ENCODE measurements around the gene GCSAML.

- TF ChIP-seq CTCF (IDR thresholded peaks at IDR 0.05 in 2 of 3, conservative IDR thresholded peaks at IDR 0.05 in 1 of 3; ENCODE audit: insufficient read depth in 2 of 3, low read depth in 1 of 3, low read length in 3 of 3) (no peak), MAX (CRISPR knock-in tag; IDR thresholded peaks at IDR 0.05) (no peak), CREB1 (IDR thresholded peaks at IDR 0.05) (no peak), CREB1 (CRISPR knock-in tag; IDR thresholded peaks at IDR 0.05) (no peak), PHF8 (IDR thresholded peaks at IDR 0.05; ENCODE audit: borderline replicate concordance, low read length) (no peak), PRPF4 (IDR thresholded peaks at IDR 0.05; ENCODE audit: insufficient read depth, low read depth, low read length, poor library complexity, severe bottlenecking) (no peak)
These were observed 6.1 kb upstream of the GCSAML start for GRCh38 chr1:247542811-247543210.
